H1 (cell line): Measurements from ENCODE around the gene CST4. TPM values are rescaled to one million over a fixed set of nuclear protein-coding genes. Genes with fewer than 3 reads are reported as not detected.
A peak's percentile ranks its signal among the peaks of the same experiment; 100 is the strongest.

Source experiments
- CTCF ChIA-PET: fragments of 300-600 bp; sonication (Branson Sonifier 250); formaldehyde crosslinking; loops from one replicate; lab custom pipeline; 2021; ENCODE audit not compliant: partially characterized antibody; lab: Charles Lee
- POLR2A ChIA-PET: fragments of 300-600 bp; sonication (Branson Sonifier 250); formaldehyde crosslinking; loops from one replicate; lab custom pipeline; 2021; ENCODE audit warnings: inconsistent platforms; ENCODE audit not compliant: partially characterized antibody; lab: Charles Lee
- DNase-seq, 2 experiments: peaks; one replicate each; pipeline versions ENCODE4 v3.0.0 to v3.0.0-alpha.2; 2010 to 2022; ENCODE audit warnings: low spot score in 2 of 2, low read depth in 1 of 2, mixed read lengths in 1 of 2
- FAIRE-seq: peaks from 2 replicates; lab custom pipeline; 2011; peaks lifted over from hg19 to GRCh38; lab: Jason Lieb, UNC
- H2AFZ ChIP-seq: 2 replicates; pipeline ENCODE4 v1.8.1; 2012; ENCODE audit warnings: low read length, inconsistent platforms
- H2AK5ac ChIP-seq: 2 replicates; pipeline ENCODE4 v1.6.1; 2013; ENCODE audit warnings: low read depth, low read length
- H2BK120ac ChIP-seq: replicated peaks from 2 replicates; pipeline ENCODE3; 2013; ENCODE audit warnings: low read depth, low read length, inconsistent platforms
- H2BK12ac ChIP-seq: 2 replicates; pipeline ENCODE4 v1.6.1; 2013; ENCODE audit warnings: low read depth, low read length
- H2BK15ac ChIP-seq: 2 replicates; pipeline ENCODE4 v1.6.1; 2013; ENCODE audit warnings: low read length
- H2BK20ac ChIP-seq: 2 replicates; pipeline ENCODE4 v1.6.1; 2013; ENCODE audit warnings: low read length
- H2BK5ac ChIP-seq: 2 replicates; pipeline ENCODE4 v1.6.1; 2013; ENCODE audit warnings: low read depth, low read length
- H3K14ac ChIP-seq: 2 replicates; pipeline ENCODE4 v1.6.1; 2013; ENCODE audit warnings: inconsistent platforms; ENCODE audit not compliant: insufficient read length
- H3K18ac ChIP-seq: 2 replicates; pipeline ENCODE4 v1.6.1; 2013; ENCODE audit warnings: low read length; ENCODE audit errors: extremely low read depth
- H3K23ac ChIP-seq: 2 replicates; pipeline ENCODE4 v1.6.1; 2013; ENCODE audit warnings: inconsistent platforms; ENCODE audit not compliant: insufficient read length
- H3K23me2 ChIP-seq: 2 replicates; pipeline ENCODE4 v1.6.1; 2013; ENCODE audit warnings: low read depth, low read length
- H3K27ac ChIP-seq: 2 replicates; pipeline ENCODE4 v1.6.1; 2011; ENCODE audit warnings: low read depth, low read length, inconsistent platforms
- H3K27me3 ChIP-seq, 4 experiments: replicated peaks in 1 of 4; 1 replicate in 1 of 4; 2 replicates in 3 of 4; pipeline versions ENCODE4 v1.6.1 to v1.8.1; 2011 to 2013; ENCODE audit warnings: low read length in 3 of 4, mild to moderate bottlenecking in 3 of 4, inconsistent platforms in 2 of 4, mixed read lengths in 2 of 4, moderate library complexity in 1 of 4; ENCODE audit not compliant: control insufficient read depth in 3 of 4, insufficient read depth in 3 of 4; ENCODE audit errors: extremely low read depth in 1 of 4
- H3K36me3 ChIP-seq, 4 experiments: 2 replicates each; pipeline versions ENCODE4 v1.6.1 to v1.8.1; 2011 to 2013; ENCODE audit warnings: mild to moderate bottlenecking in 4 of 4, low read length in 3 of 4, moderate library complexity in 2 of 4, control low read depth in 1 of 4, inconsistent platforms in 1 of 4; ENCODE audit not compliant: insufficient read depth in 4 of 4, control insufficient read depth in 2 of 4
- H3K4ac ChIP-seq: replicated peaks from 2 replicates; pipeline ENCODE3; 2013; ENCODE audit warnings: low read length, low read depth, mixed read lengths, inconsistent platforms; ENCODE audit not compliant: insufficient read length
- H3K4me1 ChIP-seq, 4 experiments: replicated peaks in 1 of 4; 1 replicate in 1 of 4; 2 replicates in 3 of 4; pipeline versions ENCODE4 v1.6.1 to v1.8.1; 2011 to 2013; ENCODE audit warnings: low read length in 3 of 4, inconsistent platforms in 2 of 4, mixed read lengths in 1 of 4; ENCODE audit not compliant: insufficient read depth in 4 of 4, control insufficient read depth in 3 of 4
- H3K4me2 ChIP-seq, 2 experiments: 2 replicates each; pipeline versions ENCODE4 v1.6.1 to v1.8.1; 2011 to 2013; ENCODE audit warnings: low read depth in 2 of 2, low read length in 2 of 2, control low read depth in 1 of 2, inconsistent platforms in 1 of 2, mild to moderate bottlenecking in 1 of 2; ENCODE audit not compliant: insufficient read depth in 1 of 2
- H3K4me3 ChIP-seq, 4 experiments: fragments of 200-600, 300-600 bp in 1 of 4; sonication (generic), shearing (Covaris generic), sonication (Bioruptor Twin) in 1 of 4; 2 replicates each; pipeline versions ENCODE4 v1.5.1 to v1.8.1; 2011 to 2016; ENCODE audit warnings: low read length in 4 of 4, low read depth in 3 of 4, control low read depth in 2 of 4, inconsistent platforms in 2 of 4, mild to moderate bottlenecking in 2 of 4, mixed read lengths in 1 of 4, moderate library complexity in 1 of 4; ENCODE audit not compliant: insufficient read depth in 2 of 4; ENCODE audit errors: extremely low read depth in 1 of 4
- H3K56ac ChIP-seq: replicated peaks from 2 replicates; pipeline ENCODE3; 2013; ENCODE audit warnings: low read depth, mild to moderate bottlenecking, mixed read lengths, low read length, inconsistent platforms; ENCODE audit not compliant: insufficient read length
- H3K79me1 ChIP-seq: 2 replicates; pipeline ENCODE4 v1.6.1; 2013; ENCODE audit warnings: low read depth, low read length, control low read depth
- H3K79me2 ChIP-seq, 2 experiments: 2 replicates each; pipeline versions ENCODE4 v1.6.1 to v1.8.1; 2012 to 2013; ENCODE audit warnings: low read length in 2 of 2, mild to moderate bottlenecking in 2 of 2, inconsistent platforms in 1 of 2; ENCODE audit not compliant: insufficient read depth in 2 of 2, control insufficient read depth in 1 of 2
- H3K9ac ChIP-seq, 4 experiments: replicated peaks in 1 of 4; 1 replicate in 1 of 4; 2 replicates in 3 of 4; pipeline versions ENCODE4 v1.6.1 to v1.8.1; 2011 to 2013; ENCODE audit warnings: low read depth in 3 of 4, low read length in 3 of 4, control low read depth in 2 of 4, mild to moderate bottlenecking in 2 of 4, moderate library complexity in 2 of 4, inconsistent platforms in 1 of 4; ENCODE audit errors: extremely low read depth in 1 of 4
- H3K9me3 ChIP-seq, 2 experiments: 2 replicates each; pipeline versions ENCODE4 v1.6.1 to v1.8.1; 2012 to 2013; ENCODE audit warnings: mild to moderate bottlenecking in 2 of 2, moderate library complexity in 2 of 2, control low read depth in 1 of 2, inconsistent platforms in 1 of 2, low read depth in 1 of 2, low read length in 1 of 2, mixed read lengths in 1 of 2; ENCODE audit not compliant: insufficient read depth in 2 of 2
- H4K20me1 ChIP-seq, 2 experiments: replicated peaks in 1 of 2; 2 replicates each; pipeline versions ENCODE3 to v1.8.1; 2011 to 2013; ENCODE audit warnings: inconsistent platforms in 2 of 2, low read length in 2 of 2, mild to moderate bottlenecking in 1 of 2; ENCODE audit not compliant: insufficient read depth in 2 of 2, control insufficient read depth in 1 of 2
- H4K5ac ChIP-seq: 2 replicates; pipeline ENCODE4 v1.6.1; 2013; ENCODE audit warnings: low read length, low read depth, mixed read lengths, inconsistent platforms; ENCODE audit not compliant: insufficient read length
- H4K8ac ChIP-seq: 2 replicates; pipeline ENCODE4 v1.8.0; 2013; ENCODE audit warnings: mild to moderate bottlenecking, moderate library complexity, low read length, inconsistent platforms; ENCODE audit not compliant: insufficient read depth; ENCODE audit errors: extremely low read depth
- H4K91ac ChIP-seq: replicated peaks from 2 replicates; pipeline ENCODE3; 2013; ENCODE audit warnings: low read length, mixed read lengths, inconsistent platforms; ENCODE audit not compliant: insufficient read length
- CTBP2 ChIP-seq: IDR thresholded peaks from 2 replicates; pipeline ENCODE4 v1.7.0; 2011; ENCODE audit warnings: borderline replicate concordance, mild to moderate bottlenecking, moderate library complexity, mixed read lengths, low read length; ENCODE audit not compliant: insufficient read depth, insufficient read length
- JUND ChIP-seq: IDR thresholded peaks from 2 replicates; pipeline ENCODE4 v1.6.1; 2011; ENCODE audit warnings: mild to moderate bottlenecking, improper control_type of control experiment, low read length
- MAFK ChIP-seq: IDR thresholded peaks from 2 replicates; pipeline ENCODE4 v1.6.1; 2012; ENCODE audit warnings: low read depth, mild to moderate bottlenecking, improper control_type of control experiment, low read length
- TAF1 ChIP-seq: IDR thresholded peaks from 2 replicates; pipeline ENCODE4 v1.6.1; 2011; ENCODE audit warnings: mild to moderate bottlenecking, low read depth, low read length
- WGBS, 2 experiments: shearing (Covaris generic) in 1 of 2; methylation state at CpG; one replicate each; pipeline versions ENCODE4 v1.1.6 to v1.1.7; 2013 to 2015; ENCODE audit warnings: low lambda C conversion rate in 2 of 2, mixed read lengths in 2 of 2, inconsistent platforms in 1 of 2, low coverage in 1 of 2, missing lambda C conversion rate in 1 of 2; ENCODE audit not compliant: insufficient replicate concordance in 2 of 2, insufficient coverage in 1 of 2, insufficient read length in 1 of 2; ENCODE audit errors: extremely low coverage in 1 of 2, missing lambda C conversion rate in 1 of 2; 5-methylcytosine and 5-hydroxymethylcytosine counted together
- polyA plus RNA-seq, 7 experiments: library from polyadenylated mRNA; depleted of rRNA in 3 of 7; stranded (reverse) in 5 of 7; unstranded in 2 of 7; fragments of >200 nt in 5 of 7; fragments of 200-250 nt in 2 of 7; gene quantifications; 1 replicate in 5 of 7; 2 replicates in 1 of 7; 4 replicates in 1 of 7; pipeline versions ENCODE4 v1.2.1 to v1.2.3, GENCODE V29; 2011 to 2013; ENCODE audit warnings: missing spikeins in 2 of 7, mixed read lengths in 2 of 7
- total RNA-seq: library from RNA; stranded (reverse); fragmentation: NEBNext Ultra II Directional; extraction: Animal tissue kit (Norgen Biotek cat#: 25700); gene quantifications from 2 replicates; pipeline ENCODE4 v1.2.1, GENCODE V29; 2021

CST4 gene
- total and polyA plus RNA-seq, 2 of the 8 experiments (the other 6 are each of a cell fraction or from before 2014, with no cell fraction given) = not detected

GRCh38 chr20:23669327-23669726 lies 19.5 kb downstream of the CST4 start:
- H3K27ac ChIP-seq = no peak overlapping the region
- no peak overlapping the region for H4K8ac ChIP-seq
- H3K4ac ChIP-seq = no peak overlapping the region
- 0 out of 2 replicates have a peak overlapping the region, but pooled peaks have one; percentile 11 for H2BK15ac ChIP-seq
- H3K9ac ChIP-seq = no peak overlapping the region
- H3K9me3 ChIP-seq = no peaks in the 10 kb centered on the region
- no peak overlapping the region for H2AK5ac ChIP-seq
- H4K91ac ChIP-seq = no peak overlapping the region
- no peak overlapping the region for H3K14ac ChIP-seq
- H3K4me1 ChIP-seq = no peaks in the 10 kb centered on the region
- no peaks in the 10 kb centered on the region for H3K27me3 ChIP-seq
- no peak overlapping the region for H4K5ac ChIP-seq
- H2BK5ac ChIP-seq = no peak overlapping the region
- H4K20me1 ChIP-seq = no peaks in the 10 kb centered on the region
- no peak overlapping the region for H2AFZ ChIP-seq
- POLR2A ChIA-PET = no interaction called here
- H3K56ac ChIP-seq = no peak overlapping the region
- no peak overlapping the region for H2BK20ac ChIP-seq
- no peak overlapping the region for H3K23ac ChIP-seq
- no peak for DNase-seq
- TF ChIP-seq CTBP2 (no peak), JUND (no peak), MAFK (no peak), TAF1 (no peak)
- no peak overlapping the region for H3K4me3 ChIP-seq
- CTCF ChIA-PET = interaction anchor here (0.6 to 2.7 kb wide), 27 partner anchors 11 to 539 kb away, joined by 3 to 29 read pairs (median 5); no protein-coding TSS in a partner anchor
- H2BK12ac ChIP-seq = no peak overlapping the region; the same call in 1 of the 2 replicates
- WGBS, 2 experiments = 82% methylated on average over 1 of the region's 1 CpG; no CpG with 5 or more reads in 1 of the 2 experiments
- FAIRE-seq = no peak
- H3K79me1 ChIP-seq = no peaks in the 10 kb centered on the region
- H3K4me2 ChIP-seq = no peak overlapping the region
- no peak overlapping the region for H3K18ac ChIP-seq
- H2BK120ac ChIP-seq = no peak overlapping the region
- no peaks in the 10 kb centered on the region for H3K79me2 ChIP-seq
- H3K36me3 ChIP-seq = no peaks in the 10 kb centered on the region
- peaks cover 9% of the 10 kb centered on the region; the same call in 1 of the 2 replicates for H3K23me2 ChIP-seq
